K562 (cell line): ENCODE results near the gene TTC28. TPM values are rescaled to one million over a fixed set of nuclear protein-coding genes. Genes with fewer than 3 reads are reported as not detected.

Source experiments
- ADNP ChIP-seq: fragments of 200-800 bp; sonication (Bioruptor generic); IDR thresholded peaks from 2 replicates; pipeline ENCODE4 v1.6.1; 2016; ENCODE audit warnings: missing genetic modification characterization, missing compliant biosample characterization
- AFF1 ChIP-seq, 2 experiments: fragments of 450-650 bp; IDR thresholded peaks; 2 replicates each; pipeline ENCODE4 v1.6.1; 2018; ENCODE audit warnings: mild to moderate bottlenecking in 2 of 2, low read depth in 1 of 2; ENCODE audit not compliant: partially characterized antibody in 2 of 2
- BACH1 ChIP-seq: fragments of 200-800 bp; sonication (Bioruptor generic); IDR thresholded peaks from 2 replicates; pipeline ENCODE4 v1.6.1; 2016; ENCODE audit warnings: missing genetic modification characterization, missing compliant biosample characterization
- CREB1 ChIP-seq, 2 experiments: sonication (generic) in 1 of 2; formaldehyde crosslinking in 1 of 2; IDR thresholded peaks; 2 replicates each; pipeline versions ENCODE4 v1.6.1 to v1.8.0; 2012 to 2022; ENCODE audit warnings: inconsistent platforms in 1 of 2, mild to moderate bottlenecking in 1 of 2, missing genetic modification reagents in 1 of 2, moderate library complexity in 1 of 2
- CREBBP ChIP-seq: IDR thresholded peaks from one replicate; pipeline ENCODE4 v1.6.1; 2012; ENCODE audit warnings: low read depth, mild to moderate bottlenecking, control low read depth, inconsistent platforms, low read length
- HDAC6 ChIP-seq: IDR thresholded peaks from 2 replicates; pipeline ENCODE4 v1.6.1; 2012; ENCODE audit warnings: low read depth, mild to moderate bottlenecking, control low read depth, inconsistent platforms, low read length, moderate library complexity
- HDGF ChIP-seq: fragments of 450-650 bp; IDR thresholded peaks from 2 replicates; pipeline ENCODE4 v1.6.1; 2016
- NCOA4 ChIP-seq: fragments of 450-650 bp; IDR thresholded peaks from 2 replicates; pipeline ENCODE4 v1.6.1; 2018; ENCODE audit warnings: mild to moderate bottlenecking; ENCODE audit not compliant: partially characterized antibody
- TAF1 ChIP-seq: IDR thresholded peaks from 2 replicates; pipeline ENCODE4 v1.6.1; 2011; ENCODE audit warnings: mild to moderate bottlenecking, low read length, moderate library complexity; ENCODE audit not compliant: insufficient read depth, control insufficient read depth, severe bottlenecking; ENCODE audit errors: extremely low read depth
- TEAD4 ChIP-seq, 2 experiments: sonication (generic) in 1 of 2; formaldehyde crosslinking in 1 of 2; IDR thresholded peaks; 2 replicates each; pipeline versions ENCODE4 v1.6.1 to v1.8.0; 2012 to 2022; ENCODE audit warnings: borderline replicate concordance in 1 of 2, inconsistent platforms in 1 of 2, low read length in 1 of 2, mild to moderate bottlenecking in 1 of 2, missing genetic modification reagents in 1 of 2
- TGIF2 ChIP-seq: sonication (generic); formaldehyde crosslinking; IDR thresholded peaks from 2 replicates; pipeline ENCODE4 v1.8.1; 2022; ENCODE audit warnings: mild to moderate bottlenecking, missing genetic modification reagents, moderate library complexity
- ZBTB17 ChIP-seq: fragments of 450-650 bp; formaldehyde crosslinking; IDR thresholded peaks from 2 replicates; pipeline ENCODE4 v1.4.0; 2020; ENCODE audit warnings: mild to moderate bottlenecking
- ZMIZ1 ChIP-seq, 2 experiments: fragments of 150-350 bp in 1 of 2; IDR thresholded peaks; 2 replicates each; pipeline ENCODE4 v1.6.1; 2012 to 2016; ENCODE audit warnings: low read depth in 2 of 2, low read length in 2 of 2, mild to moderate bottlenecking in 1 of 2, moderate library complexity in 1 of 2
- ZNF707 ChIP-seq: fragments of 250-450 bp; sonication (Bioruptor Pico); conservative IDR thresholded peaks from 2 replicates; pipeline ENCODE4 v1.8.0; 2022; ENCODE audit warnings: inconsistent platforms, mild to moderate bottlenecking, moderate library complexity
- ZNF740 ChIP-seq, 3 experiments: fragments of 200-800 bp in 1 of 3; sonication (Bioruptor generic) in 1 of 3; sonication (generic) in 1 of 3; formaldehyde crosslinking in 1 of 3; IDR thresholded peaks; 2 replicates each; pipeline versions ENCODE4 v1.6.1 to v1.8.0; 2016 to 2022; ENCODE audit warnings: mild to moderate bottlenecking in 2 of 3, missing compliant biosample characterization in 2 of 3, missing genetic modification characterization in 2 of 3, missing genetic modification reagents in 1 of 3
- ZNF766 ChIP-seq: fragments of 200-800 bp; sonication (Bioruptor generic); conservative IDR thresholded peaks from 2 replicates; pipeline ENCODE4 v1.6.1; 2016; ENCODE audit warnings: missing genetic modification characterization, missing compliant biosample characterization
- polyA plus RNA-seq, 8 experiments: library from polyadenylated mRNA; depleted of rRNA in 4 of 8; stranded (reverse) in 5 of 8; unstranded in 3 of 8; fragments of >200 nt; fragmentation: Nextera tagmentation in 2 of 8; fragmentation: Illumina TruSeq in 1 of 8; extraction: Ambion mirVana in 2 of 8; extraction: Trizol in 1 of 8; gene quantifications; 2 replicates each; pipeline versions ENCODE4 v1.2.1 to v1.2.3, GENCODE V29; 2011 to 2014; ENCODE audit warnings: inconsistent platforms in 1 of 8, missing spikeins in 1 of 8
- total RNA-seq, 7 experiments: library from RNA; depleted of rRNA in 6 of 7; stranded (reverse); fragments of >200 nt in 6 of 7; fragmentation: Illumina TruSeq in 2 of 7; extraction: Trizol in 2 of 7; gene quantifications; 2 replicates each; pipeline versions ENCODE4 v1.2.1 to v1.2.3, GENCODE V29; 2011 to 2021; ENCODE audit warnings: low replicate concordance in 1 of 7
- TF ChIP-seq, protein P1 (sequence below): fragments of 450-650 bp; IDR thresholded peaks from one replicate; pipeline ENCODE4 v1.6.1; 2018; ENCODE audit warnings: mild to moderate bottlenecking, moderate library complexity; ENCODE audit not compliant: partially characterized antibody

TTC28 gene
- total and polyA plus RNA-seq, 9 of the 15 experiments (the other 6 are each of a cell fraction or from before 2014, with no cell fraction given), result 0.22 to 10.7 (median 3.1) TPM

DNA sequence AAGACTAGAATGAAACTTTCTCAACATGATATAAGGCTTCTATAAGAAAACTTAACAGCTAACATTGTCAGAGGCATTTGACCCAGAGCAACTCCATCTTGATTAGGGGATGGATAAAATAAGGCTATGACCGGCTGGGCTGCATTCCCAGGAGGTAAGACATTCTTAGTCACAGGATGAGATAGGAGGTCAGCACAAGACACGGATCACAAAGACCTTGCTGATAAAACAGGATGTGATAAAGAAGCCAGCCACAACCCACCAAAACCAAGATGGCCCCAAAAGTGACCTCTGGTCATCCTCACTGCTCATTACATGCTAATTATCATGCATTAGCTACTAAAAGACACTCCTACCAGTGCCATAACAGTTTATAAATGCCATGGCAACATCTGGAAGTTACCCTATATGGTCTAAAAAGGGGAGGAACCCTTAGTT lies 135.2 kb downstream of the TTC28 start (continued):
- TF ChIP-seq ZNF740 (CRISPR knock-in tag; IDR thresholded peaks at IDR 0.05), result no peak
- TF ChIP-seq ZNF740 (tag; IDR thresholded peaks at IDR 0.05), result peak in 1 of 2 experiments; percentile 57; a peak in 1 of 4 replicates
- TF ChIP-seq ZBTB17, result no peak
- no peak for TF ChIP-seq TGIF2
- TF ChIP-seq HDGF, result no peak
- no peak for TF ChIP-seq CREB1 (IDR thresholded peaks at IDR 0.05)
- TF ChIP-seq CREB1 (CRISPR knock-in tag; IDR thresholded peaks at IDR 0.05), result no peak
- TF ChIP-seq TAF1, result no peak
- no peak for TF ChIP-seq HDAC6
- TF ChIP-seq ZNF707 (CRISPR knock-in tag), result no peak
- TF ChIP-seq BACH1, result peak; percentile 63; the same call in 1 of the 2 replicates
- TF ChIP-seq CREBBP, result no peak
- TF ChIP-seq NCOA4, result no peak
- no peak for TF ChIP-seq ZMIZ1 (IDR thresholded peaks at IDR 0.05; ENCODE audit: low read depth in 2 of 2, low read length in 2 of 2)
- peak; percentile 78; the same call in 1 of the 2 replicates for TF ChIP-seq ZNF766 (CRISPR knock-in tag)
- TF ChIP-seq, protein P1, sequence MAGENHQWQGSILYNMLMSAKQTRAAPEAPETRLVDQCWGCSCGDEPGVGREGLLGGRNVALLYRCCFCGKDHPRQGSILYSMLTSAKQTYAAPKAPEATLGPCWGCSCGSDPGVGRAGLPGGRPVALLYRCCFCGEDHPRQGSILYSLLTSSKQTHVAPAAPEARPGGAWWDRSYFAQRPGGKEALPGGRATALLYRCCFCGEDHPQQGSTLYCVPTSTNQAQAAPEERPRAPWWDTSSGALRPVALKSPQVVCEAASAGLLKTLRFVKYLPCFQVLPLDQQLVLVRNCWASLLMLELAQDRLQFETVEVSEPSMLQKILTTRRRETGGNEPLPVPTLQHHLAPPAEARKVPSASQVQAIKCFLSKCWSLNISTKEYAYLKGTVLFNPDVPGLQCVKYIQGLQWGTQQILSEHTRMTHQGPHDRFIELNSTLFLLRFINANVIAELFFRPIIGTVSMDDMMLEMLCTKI, result no peak
- TF ChIP-seq AFF1 (IDR thresholded peaks at IDR 0.05; ENCODE audit: low read depth in 1 of 2, partially characterized antibody in 2 of 2), result no peak
- no peak for TF ChIP-seq ADNP (tag)
- no peak for TF ChIP-seq TEAD4 (IDR thresholded peaks at IDR 0.05; ENCODE audit: low read length)
- TF ChIP-seq TEAD4 (CRISPR knock-in tag; IDR thresholded peaks at IDR 0.05; ENCODE audit: borderline replicate concordance), result no peak
